ENCODE data around the gene FABP1.

The FABP1 gene

GRCh38 chr2:88081924-88082608 lies 45.8 kb downstream of the FABP1 start:
- no peak for DNase-seq (ENCODE audit: low read depth in 2 of 2)

DNA sequence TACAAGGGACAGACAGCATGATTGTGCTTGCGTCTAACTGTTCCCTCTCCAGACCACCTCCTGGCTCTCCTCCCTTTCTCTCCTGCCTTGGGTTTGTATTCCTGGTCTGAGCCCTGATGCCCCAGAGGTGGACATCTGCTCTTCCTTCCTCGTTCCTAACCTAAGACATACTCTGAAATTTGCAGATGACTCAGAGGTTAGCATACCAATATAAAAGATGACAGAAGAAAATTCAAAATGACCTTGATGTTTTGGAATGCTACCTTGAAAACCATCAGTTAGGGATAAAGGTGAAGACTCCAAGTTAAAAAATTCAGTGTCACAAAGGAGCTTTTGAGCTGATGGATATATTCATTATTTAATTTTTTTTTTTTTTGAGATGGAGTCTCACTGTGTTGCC lies 47.3 kb downstream of the FABP1 start:
- no peak for DNase-seq (ENCODE audit: low read depth in 2 of 2)

GRCh38 chr2:88078643-88079172 lies 49.2 kb downstream of the FABP1 start:
- no peak for DNase-seq (ENCODE audit: low read depth in 2 of 2)

GRCh38 chr2:88077080-88077479 lies 50.8 kb downstream of the FABP1 start:
- DNase-seq (ENCODE audit: low read depth in 2 of 2) = no peak

- DNase-seq (ENCODE audit: low read depth in 2 of 2) = peak; percentile 91 to 92
These were observed 53.0 kb downstream of the FABP1 start for GRCh38 chr2:88074854-88075292.

GRCh38 chr2:88074150-88074549 lies 53.7 kb downstream of the FABP1 start:
- DNase-seq (ENCODE audit: low read depth in 2 of 2) = no peak

Data from fibroblast of skin of left biceps (primary cell).